Measurements from ENCODE around the gene ALAD. TPM values are rescaled to one million over a fixed set of nuclear protein-coding genes. Genes with fewer than 3 reads are reported as not detected.

ALAD gene
- total and polyA plus RNA-seq, 2 of the 13 experiments (the other 11 are each of a cell fraction or from before 2014, with no cell fraction given) = 21.8 to 30.1 TPM

DNA sequence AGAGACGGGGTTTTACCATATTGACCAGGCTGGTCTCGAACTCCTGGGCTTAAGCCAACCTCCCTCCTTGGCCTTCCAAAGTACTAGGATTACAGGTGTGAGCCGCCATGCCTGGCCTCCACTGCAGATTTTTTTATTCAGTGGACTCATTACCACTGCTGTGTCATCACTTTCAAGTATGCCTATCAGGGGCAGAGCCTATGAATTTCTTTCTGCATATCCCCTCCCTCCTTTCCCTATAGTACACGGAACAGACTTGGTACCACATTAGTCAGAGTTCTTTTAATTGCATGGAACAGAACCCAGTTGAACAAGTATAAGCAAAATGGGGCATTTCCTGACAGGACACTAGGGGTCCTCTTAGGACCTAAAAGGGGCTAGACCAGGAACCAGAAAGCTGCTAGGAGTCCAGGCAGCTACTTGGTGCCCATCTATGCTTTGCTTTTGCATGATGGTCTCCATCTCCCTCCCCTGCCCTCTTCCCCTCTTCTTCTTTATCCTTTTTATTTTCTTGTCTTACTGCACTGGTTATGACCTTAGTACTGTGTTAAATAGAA lies 46.0 kb downstream of the ALAD start (continued):
- TF ChIP-seq AHDC1 (CRISPR knock-in tag; IDR thresholded peaks at IDR 0.05; ENCODE audit: borderline replicate concordance) (no peak), ELF4 (CRISPR knock-in tag; IDR thresholded peaks at IDR 0.05; ENCODE audit: borderline replicate concordance) (no peak), ZNF121 (CRISPR knock-in tag; IDR thresholded peaks at IDR 0.05) (no peak), ZNF788 (CRISPR knock-in tag; IDR thresholded peaks at IDR 0.05; ENCODE audit: borderline replicate concordance) (no peak), SOX13 (IDR thresholded peaks at IDR 0.05) (no peak), SOX13 (CRISPR knock-in tag; conservative IDR thresholded peaks at IDR 0.05 in 1 of 2, IDR thresholded peaks at IDR 0.05 in 1 of 2) (peak in 1 of 2 experiments; percentile 17; a peak in 1 of 4 replicates), FUBP1 (CRISPR knock-in tag; IDR thresholded peaks at IDR 0.05; ENCODE audit: borderline replicate concordance) (no peak), ZNF781 (CRISPR knock-in tag; IDR thresholded peaks at IDR 0.05; ENCODE audit: borderline replicate concordance, not compliant biosample characterization) (no peak), FOXA1 (IDR thresholded peaks at IDR 0.05) (no peak), FOXA1 (CRISPR knock-in tag; IDR thresholded peaks at IDR 0.05) (no peak), ZFP36L1 (CRISPR knock-in tag; IDR thresholded peaks at IDR 0.05) (no peak), ARNT2 (CRISPR knock-in tag; IDR thresholded peaks at IDR 0.05; ENCODE audit: low read depth) (no peak), THAP11 (CRISPR knock-in tag; IDR thresholded peaks at IDR 0.05) (0 out of 2 replicates have a peak, but pooled peaks have one; percentile 37)
- TF ChIP-seq, protein P1, sequence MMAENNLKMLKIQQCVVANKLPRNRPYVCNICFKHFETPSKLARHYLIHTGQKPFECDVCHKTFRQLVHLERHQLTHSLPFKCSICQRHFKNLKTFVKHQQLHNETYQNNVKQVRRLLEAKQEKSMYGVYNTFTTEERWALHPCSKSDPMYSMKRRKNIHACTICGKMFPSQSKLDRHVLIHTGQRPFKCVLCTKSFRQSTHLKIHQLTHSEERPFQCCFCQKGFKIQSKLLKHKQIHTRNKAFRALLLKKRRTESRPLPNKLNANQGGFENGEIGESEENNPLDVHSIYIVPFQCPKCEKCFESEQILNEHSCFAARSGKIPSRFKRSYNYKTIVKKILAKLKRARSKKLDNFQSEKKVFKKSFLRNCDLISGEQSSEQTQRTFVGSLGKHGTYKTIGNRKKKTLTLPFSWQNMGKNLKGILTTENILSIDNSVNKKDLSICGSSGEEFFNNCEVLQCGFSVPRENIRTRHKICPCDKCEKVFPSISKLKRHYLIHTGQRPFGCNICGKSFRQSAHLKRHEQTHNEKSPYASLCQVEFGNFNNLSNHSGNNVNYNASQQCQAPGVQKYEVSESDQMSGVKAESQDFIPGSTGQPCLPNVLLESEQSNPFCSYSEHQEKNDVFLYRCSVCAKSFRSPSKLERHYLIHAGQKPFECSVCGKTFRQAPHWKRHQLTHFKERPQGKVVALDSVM (CRISPR knock-in tag; IDR thresholded peaks at IDR 0.05) = no peak
- TF ChIP-seq, protein P2, sequence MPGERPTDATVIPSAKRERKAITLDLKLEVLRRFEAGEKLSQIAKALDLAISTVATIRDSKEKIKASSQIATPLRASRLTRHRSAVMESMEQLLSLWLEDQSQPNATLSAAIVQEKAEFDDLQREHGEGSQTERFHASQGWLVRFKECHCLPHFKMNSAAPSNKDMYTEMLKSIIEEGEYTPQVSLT (CRISPR knock-in tag; IDR thresholded peaks at IDR 0.05; ENCODE audit: borderline replicate concordance, low read depth) = no peak
- TF ChIP-seq, protein P3, sequence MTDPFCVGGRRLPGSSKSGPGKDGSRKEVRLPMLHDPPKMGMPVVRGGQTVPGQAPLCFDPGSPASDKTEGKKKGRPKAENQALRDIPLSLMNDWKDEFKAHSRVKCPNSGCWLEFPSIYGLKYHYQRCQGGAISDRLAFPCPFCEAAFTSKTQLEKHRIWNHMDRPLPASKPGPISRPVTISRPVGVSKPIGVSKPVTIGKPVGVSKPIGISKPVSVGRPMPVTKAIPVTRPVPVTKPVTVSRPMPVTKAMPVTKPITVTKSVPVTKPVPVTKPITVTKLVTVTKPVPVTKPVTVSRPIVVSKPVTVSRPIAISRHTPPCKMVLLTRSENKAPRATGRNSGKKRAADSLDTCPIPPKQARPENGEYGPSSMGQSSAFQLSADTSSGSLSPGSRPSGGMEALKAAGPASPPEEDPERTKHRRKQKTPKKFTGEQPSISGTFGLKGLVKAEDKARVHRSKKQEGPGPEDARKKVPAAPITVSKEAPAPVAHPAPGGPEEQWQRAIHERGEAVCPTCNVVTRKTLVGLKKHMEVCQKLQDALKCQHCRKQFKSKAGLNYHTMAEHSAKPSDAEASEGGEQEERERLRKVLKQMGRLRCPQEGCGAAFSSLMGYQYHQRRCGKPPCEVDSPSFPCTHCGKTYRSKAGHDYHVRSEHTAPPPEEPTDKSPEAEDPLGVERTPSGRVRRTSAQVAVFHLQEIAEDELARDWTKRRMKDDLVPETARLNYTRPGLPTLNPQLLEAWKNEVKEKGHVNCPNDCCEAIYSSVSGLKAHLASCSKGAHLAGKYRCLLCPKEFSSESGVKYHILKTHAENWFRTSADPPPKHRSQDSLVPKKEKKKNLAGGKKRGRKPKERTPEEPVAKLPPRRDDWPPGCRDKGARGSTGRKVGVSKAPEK (CRISPR knock-in tag; IDR thresholded peaks at IDR 0.05; ENCODE audit: borderline replicate concordance) = no peak

All from HepG2 (cell line).